GM13977 (cell line): ENCODE measurements around the gene CYP1B1.
A peak's percentile ranks its signal among the peaks of the same experiment; 100 is the strongest.

ENCODE experiments used
- DNase-seq: peaks from one replicate; pipeline ENCODE4 v3.0.0; 2012; ENCODE audit warnings: low spot score
- in situ Hi-C: fragments of 300-500 bp; cut with MboI; formaldehyde crosslinking; loops from one replicate; pipeline ENCODE4 v1.12.0; 2022; ENCODE audit warnings: low sequenced_read_pairs, low pct_unique_long_range_greater_than_20kb, mixed read lengths, inconsistent platforms; ENCODE audit not compliant: unreplicated experiment
- TF ChIP-seq, protein P1 (sequence below): IDR thresholded peaks from 2 replicates; pipeline ENCODE4 v1.5.1; 2012; ENCODE audit warnings: mild to moderate bottlenecking, control low read depth; ENCODE audit not compliant: insufficient read depth; ENCODE audit errors: extremely low read depth, missing control alignments

CYP1B1 gene

GRCh38 chr2:38099099-38100028 lies 23.4 kb upstream of the CYP1B1 start:
- TF ChIP-seq, protein P1, sequence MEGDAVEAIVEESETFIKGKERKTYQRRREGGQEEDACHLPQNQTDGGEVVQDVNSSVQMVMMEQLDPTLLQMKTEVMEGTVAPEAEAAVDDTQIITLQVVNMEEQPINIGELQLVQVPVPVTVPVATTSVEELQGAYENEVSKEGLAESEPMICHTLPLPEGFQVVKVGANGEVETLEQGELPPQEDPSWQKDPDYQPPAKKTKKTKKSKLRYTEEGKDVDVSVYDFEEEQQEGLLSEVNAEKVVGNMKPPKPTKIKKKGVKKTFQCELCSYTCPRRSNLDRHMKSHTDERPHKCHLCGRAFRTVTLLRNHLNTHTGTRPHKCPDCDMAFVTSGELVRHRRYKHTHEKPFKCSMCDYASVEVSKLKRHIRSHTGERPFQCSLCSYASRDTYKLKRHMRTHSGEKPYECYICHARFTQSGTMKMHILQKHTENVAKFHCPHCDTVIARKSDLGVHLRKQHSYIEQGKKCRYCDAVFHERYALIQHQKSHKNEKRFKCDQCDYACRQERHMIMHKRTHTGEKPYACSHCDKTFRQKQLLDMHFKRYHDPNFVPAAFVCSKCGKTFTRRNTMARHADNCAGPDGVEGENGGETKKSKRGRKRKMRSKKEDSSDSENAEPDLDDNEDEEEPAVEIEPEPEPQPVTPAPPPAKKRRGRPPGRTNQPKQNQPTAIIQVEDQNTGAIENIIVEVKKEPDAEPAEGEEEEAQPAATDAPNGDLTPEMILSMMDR, result no peak
- no peak for DNase-seq
- in situ Hi-C loops, result no loop called here

- no peak for DNase-seq
- in situ Hi-C loops, result no loop called here
- TF ChIP-seq, protein P1, result no peak
Observed at GRCh38 chr2:38098421-38099098, 22.6 kb upstream of the CYP1B1 start.

GRCh38 chr2:38097988-38098385 lies 22.0 kb upstream of the CYP1B1 start:
- in situ Hi-C loops, result no loop called here
- TF ChIP-seq, protein P1, result no peak
- DNase-seq, result no peak

- DNase-seq, result no peak
- in situ Hi-C loops, result no loop called here
- TF ChIP-seq, protein P1, result no peak
Observed at GRCh38 chr2:38097258-38097987, 21.5 kb upstream of the CYP1B1 start.

GRCh38 chr2:38095996-38096861 lies 20.3 kb upstream of the CYP1B1 start:
- in situ Hi-C loops, result no loop called here
- DNase-seq, result peak; percentile 31
- TF ChIP-seq, protein P1, result no peak
